GM21447 (cell line): ENCODE results near the gene FCN2.

ENCODE experiments used
- ATAC-seq: cut with Tn5 transposase; IDR thresholded peaks from one replicate; pipeline ENCODE4 v1.9.1; 2021; ENCODE audit not compliant: unreplicated experiment

FCN2 gene

GRCh38 chr9:134887686-134888602, 7.3 kb downstream of the FCN2 start:
- ATAC-seq: no peak

- no peak for ATAC-seq
These were observed 8.1 kb downstream of the FCN2 start for GRCh38 chr9:134888603-134889190.

GRCh38 chr9:134889386-134890154, 9.0 kb downstream of the FCN2 start:
- ATAC-seq: no peak

GRCh38 chr9:134890155-134890495, 9.5 kb downstream of the FCN2 start:
- ATAC-seq: no peak

GRCh38 chr9:134891053-134891452, 10.4 kb downstream of the FCN2 start:
- ATAC-seq: no peak

- ATAC-seq: no peak
These were observed 11.1 kb downstream of the FCN2 start for GRCh38 chr9:134891713-134892112.

- ATAC-seq: no peak
These were observed 11.6 kb downstream of the FCN2 start for GRCh38 chr9:134892221-134892620.

DNA sequence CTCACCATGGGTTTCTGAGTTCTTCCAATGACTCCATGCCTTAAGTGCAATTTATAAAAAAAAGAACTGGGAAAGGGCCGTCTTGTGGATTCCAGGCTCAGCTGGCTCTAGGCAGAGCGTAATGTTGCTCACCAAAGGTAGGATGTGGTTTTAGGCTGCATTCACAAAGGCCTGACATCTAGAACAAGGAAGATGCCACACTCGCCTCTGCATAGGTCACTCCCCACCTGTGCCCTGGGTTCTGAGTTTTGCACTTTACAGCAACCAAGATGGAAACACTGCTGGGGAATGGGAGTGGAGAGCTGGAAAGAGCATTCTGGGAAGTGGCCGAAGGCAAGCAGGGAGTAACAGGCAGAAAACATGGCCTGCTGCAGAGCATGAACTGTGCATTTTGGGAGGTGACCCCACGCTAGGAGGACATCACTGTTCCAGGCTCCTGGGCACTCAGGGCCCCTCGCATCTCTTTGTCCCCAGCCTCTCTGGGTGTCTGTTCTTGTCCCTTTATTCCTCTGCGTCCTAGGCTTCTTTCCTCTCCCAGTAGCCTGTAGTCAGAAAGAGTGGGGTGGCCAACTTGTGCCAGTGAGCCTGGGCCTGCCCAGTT, 12.3 kb downstream of the FCN2 start:
- no peak for ATAC-seq

DNA sequence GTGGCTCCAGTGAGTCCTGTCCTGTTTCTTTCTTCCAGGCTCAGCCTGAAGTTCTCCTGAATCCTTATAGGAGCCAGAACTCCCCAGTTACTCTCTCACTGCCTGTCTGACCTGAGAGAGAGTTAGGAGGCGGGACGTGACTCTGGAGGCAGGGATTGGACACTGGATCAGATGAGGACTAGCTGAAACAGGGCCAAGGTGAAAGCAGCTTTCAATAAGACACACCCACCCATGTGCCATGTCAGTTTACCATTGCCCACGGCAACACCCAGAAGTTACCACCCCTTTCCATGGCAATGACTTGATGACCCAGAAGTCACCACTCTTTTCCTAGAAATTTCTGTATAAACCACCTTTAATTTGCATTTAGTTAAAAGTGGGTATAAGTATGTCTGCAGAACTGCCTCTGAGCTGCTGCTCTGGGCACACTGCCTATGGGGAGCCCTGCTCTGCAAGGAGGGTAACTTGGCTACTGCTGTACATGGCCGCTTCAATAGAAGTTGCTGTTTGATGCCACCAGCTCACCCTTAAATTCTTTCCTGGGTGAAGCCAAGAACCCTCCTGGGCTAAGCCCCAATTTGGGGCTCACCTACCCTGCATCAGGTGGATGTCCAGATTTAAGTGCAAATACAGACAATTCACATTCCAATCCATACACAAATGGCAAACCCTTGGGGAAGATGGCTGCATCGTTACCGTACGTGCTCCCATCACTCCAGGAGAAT, 13.7 kb downstream of the FCN2 start:
- no peak for ATAC-seq

GRCh38 chr9:134895097-134895496, 14.5 kb downstream of the FCN2 start:
- ATAC-seq: no peak

GRCh38 chr9:134895567-134895907, 14.9 kb downstream of the FCN2 start:
- no peak for ATAC-seq

DNA sequence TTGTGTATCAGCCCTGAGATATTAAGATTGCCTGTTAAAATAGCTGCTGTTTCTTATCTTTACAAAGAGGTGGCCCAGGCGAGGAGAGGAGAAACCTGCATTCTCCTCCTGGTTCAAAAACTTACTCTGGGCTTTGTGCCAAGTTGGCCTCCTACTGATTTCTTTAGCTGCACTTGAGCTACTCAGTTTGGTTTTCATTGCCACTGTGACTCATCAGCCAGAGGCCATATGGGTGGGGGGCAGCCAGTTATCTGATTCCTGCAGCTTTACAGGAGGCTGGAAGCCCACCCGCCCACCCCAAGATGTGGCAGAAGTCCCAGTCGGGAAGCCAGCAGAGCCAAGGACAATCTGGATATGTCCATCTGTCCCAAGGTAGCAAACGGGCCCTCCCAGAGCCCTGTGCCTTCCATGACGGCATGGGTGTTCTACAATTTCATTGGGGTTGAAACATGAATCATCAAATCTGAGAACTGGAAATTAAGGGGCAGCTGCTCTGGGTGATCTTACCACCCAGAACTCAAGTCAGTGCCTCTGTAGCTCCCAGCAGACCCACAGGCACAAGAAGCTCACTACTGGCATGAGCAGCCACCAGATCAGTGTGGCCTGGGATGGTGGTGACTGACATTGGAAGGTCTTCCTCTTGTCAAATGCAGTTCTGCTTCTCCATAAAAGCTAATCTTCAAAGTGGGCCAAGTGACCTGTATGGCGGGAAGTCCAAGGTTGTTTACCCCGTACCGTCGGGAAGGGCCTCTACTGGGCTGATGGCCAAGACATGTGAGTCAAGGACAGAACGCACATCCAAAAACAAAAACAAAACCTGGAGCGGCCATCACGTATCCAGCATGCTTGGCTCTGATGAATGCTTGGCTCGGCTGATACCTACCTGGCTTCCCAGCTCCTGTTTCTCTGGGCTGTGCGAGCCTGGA, 15.6 kb downstream of the FCN2 start:
- ATAC-seq: no peak

GRCh38 chr9:134896834-134897583, 16.4 kb downstream of the FCN2 start:
- no peak for ATAC-seq

- ATAC-seq: no peak
These were observed 17.1 kb downstream of the FCN2 start for GRCh38 chr9:134897584-134898170.

GRCh38 chr9:134898319-134898718, 17.7 kb downstream of the FCN2 start:
- ATAC-seq: no peak

- no peak for ATAC-seq
These were observed 18.6 kb downstream of the FCN2 start for GRCh38 chr9:134899168-134899567.

DNA sequence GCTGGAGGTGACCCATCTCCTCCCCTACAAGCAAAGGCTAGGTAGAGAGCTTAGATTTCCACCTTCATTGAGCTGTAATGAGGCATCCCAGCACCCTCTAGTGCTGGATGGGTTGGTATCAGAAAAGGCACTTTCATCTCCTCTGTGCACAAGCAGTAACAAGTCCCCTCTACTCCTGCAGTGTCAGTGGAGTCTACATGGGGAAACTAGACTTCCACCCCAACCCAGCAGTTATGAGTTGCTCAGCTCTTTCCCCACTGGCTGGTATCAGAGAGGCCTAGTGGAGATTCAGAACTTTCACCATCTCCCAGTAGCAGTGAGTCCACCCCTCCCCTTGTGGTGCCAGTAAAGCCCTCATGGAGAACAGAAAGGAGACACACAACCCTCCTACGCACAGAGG, 19.2 kb downstream of the FCN2 start:
- no peak for ATAC-seq

DNA sequence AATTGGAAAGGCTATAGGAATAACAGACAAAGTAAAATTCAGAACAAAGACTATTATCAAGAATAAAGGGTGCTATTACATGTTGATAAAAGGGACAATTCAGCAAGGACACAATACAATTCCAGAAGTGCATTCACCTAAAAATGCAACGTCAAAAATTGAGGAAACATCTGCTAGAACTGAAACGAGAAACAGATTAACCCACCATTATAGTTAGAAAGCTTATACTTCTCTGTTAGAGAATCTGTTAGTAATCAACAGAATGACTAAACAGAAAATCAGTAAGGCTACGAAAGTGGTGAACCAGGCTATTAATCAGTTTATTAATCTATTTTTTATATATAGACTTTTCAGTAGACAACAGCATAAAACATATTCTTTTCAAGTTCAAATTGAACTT, 22.3 kb downstream of the FCN2 start:
- ATAC-seq: no peak
